ENCODE measurements around the gene COL19A1.

GRCh38 chr6:69936674-69937363 is 70.5 kb downstream of the COL19A1 start:
- TF ChIP-seq POLR2AphosphoS5 (IDR thresholded peaks at IDR 0.05; ENCODE audit: low read depth) (no peak), CTCF (conservative IDR thresholded peaks at IDR 0.05; ENCODE audit: low read depth in 2 of 2) (no peak), EZH2 (IDR thresholded peaks at IDR 0.05; ENCODE audit: low read depth, unreplicated experiment) (no peak), REST (IDR thresholded peaks at IDR 0.05; ENCODE audit: unreplicated experiment) (no peak), STAT1 (IDR thresholded peaks at IDR 0.05; ENCODE audit: unreplicated experiment) (no peak), EZH2phosphoT487 (IDR thresholded peaks at IDR 0.05; ENCODE audit: unreplicated experiment) (no peak), ZNF331 (CRISPR knock-in tag; IDR thresholded peaks at IDR 0.05; ENCODE audit: low read depth) (no peak)

Measured in GM23338 (cell line).